ENCODE measurements around the gene TAP1.

TAP1 gene

GRCh38 chr6:32860674-32861073 lies 7.2 kb upstream of the TAP1 start:
- TF ChIP-seq, protein P1, sequence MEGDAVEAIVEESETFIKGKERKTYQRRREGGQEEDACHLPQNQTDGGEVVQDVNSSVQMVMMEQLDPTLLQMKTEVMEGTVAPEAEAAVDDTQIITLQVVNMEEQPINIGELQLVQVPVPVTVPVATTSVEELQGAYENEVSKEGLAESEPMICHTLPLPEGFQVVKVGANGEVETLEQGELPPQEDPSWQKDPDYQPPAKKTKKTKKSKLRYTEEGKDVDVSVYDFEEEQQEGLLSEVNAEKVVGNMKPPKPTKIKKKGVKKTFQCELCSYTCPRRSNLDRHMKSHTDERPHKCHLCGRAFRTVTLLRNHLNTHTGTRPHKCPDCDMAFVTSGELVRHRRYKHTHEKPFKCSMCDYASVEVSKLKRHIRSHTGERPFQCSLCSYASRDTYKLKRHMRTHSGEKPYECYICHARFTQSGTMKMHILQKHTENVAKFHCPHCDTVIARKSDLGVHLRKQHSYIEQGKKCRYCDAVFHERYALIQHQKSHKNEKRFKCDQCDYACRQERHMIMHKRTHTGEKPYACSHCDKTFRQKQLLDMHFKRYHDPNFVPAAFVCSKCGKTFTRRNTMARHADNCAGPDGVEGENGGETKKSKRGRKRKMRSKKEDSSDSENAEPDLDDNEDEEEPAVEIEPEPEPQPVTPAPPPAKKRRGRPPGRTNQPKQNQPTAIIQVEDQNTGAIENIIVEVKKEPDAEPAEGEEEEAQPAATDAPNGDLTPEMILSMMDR (IDR thresholded peaks at IDR 0.05; ENCODE audit: low read length, missing control alignments), result no peak
- no peak overlapping the region for H3K4me3 ChIP-seq (replicated peaks; ENCODE audit: low read depth, low read length)
- DNase-seq (ENCODE audit: low read depth), result no peak

GRCh38 chr6:32858194-32858593 lies 4.7 kb upstream of the TAP1 start:
- H3K4me3 ChIP-seq (replicated peaks; ENCODE audit: low read depth, low read length), result no peak overlapping the region
- no peak for DNase-seq (ENCODE audit: low read depth)
- TF ChIP-seq, protein P1 (IDR thresholded peaks at IDR 0.05; ENCODE audit: low read length, missing control alignments), result no peak

- TF ChIP-seq, protein P1 (IDR thresholded peaks at IDR 0.05; ENCODE audit: low read length, missing control alignments), result no peak
- no peak for DNase-seq (ENCODE audit: low read depth)
- H3K4me3 ChIP-seq (replicated peaks; ENCODE audit: low read depth, low read length), result no peak overlapping the region
Observed at GRCh38 chr6:32857156-32857891, 3.8 kb upstream of the TAP1 start.

DNA sequence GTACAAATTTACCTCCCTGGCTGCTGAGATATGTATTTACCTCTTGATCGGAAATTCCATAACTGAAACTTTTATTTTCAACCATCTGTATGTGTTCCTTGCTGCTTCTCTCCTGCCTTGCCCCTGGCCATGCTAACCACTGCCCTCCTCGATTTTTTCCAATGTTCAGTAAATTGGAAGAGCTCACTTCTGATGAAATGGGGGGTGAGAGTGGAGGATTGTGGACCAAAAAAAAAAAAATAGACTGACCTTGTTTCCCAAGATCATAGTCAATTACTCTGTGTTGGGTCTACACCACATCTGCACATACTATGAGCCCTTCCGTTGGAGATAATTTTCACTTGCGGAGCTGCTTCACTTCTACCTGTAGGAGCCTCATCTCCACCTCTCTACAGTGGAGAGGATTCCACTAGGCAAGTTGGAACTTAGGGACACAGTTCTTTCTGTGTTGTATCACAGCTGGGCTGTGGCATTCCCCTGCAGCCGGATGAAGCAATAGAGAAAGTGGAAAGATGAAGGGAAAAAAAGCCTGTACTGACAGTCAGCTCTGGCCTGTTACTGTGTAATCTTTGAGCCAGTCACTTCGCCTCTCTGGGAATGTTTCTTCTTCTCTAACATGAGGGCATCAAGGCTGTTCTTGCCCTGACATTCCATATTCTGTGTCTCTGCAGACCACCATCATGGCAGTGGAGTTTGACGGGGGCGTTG lies 2.1 kb upstream of the TAP1 start:
- no peak overlapping the region for H3K4me3 ChIP-seq (replicated peaks; ENCODE audit: low read depth, low read length)

DNA sequence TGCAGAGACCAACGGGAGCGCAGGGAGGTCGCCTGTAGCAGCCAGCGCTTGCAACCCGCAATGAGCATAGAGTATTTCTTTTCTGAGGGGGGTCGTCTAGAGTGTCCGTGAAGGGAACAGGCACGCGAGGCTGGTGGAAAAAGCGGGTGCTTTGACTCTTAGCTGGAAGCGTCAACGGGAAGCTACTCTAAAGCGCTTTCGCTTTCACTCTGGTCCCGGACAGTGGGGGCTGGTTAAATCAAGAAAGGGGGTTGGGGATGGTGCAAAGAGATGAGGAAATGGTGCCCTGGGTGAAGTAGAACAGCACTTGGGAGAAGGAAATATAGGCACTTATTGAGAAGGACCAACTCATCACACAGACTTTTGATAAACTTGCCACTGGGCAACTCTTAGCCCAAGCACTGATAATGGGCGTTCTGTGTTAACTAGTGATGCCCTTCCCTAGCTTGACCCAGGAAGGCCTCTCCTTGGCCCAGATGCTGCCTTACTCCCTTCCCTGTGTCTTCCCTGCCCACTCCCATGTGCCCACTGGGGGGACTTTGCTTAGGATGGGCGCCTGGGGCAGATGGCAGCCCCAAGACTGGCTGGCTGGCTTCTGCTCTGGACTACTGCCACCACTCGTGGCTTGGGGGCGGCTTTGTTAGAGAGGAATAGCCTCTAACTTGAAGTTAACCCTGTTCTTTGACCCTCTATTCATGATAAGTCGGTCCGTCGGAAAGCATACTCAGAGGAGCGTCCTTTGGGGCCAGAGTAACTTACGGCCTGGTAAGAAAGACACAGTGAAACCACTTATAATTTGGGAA lies 1.1 kb upstream of the TAP1 start:
- H3K4me3 ChIP-seq (replicated peaks; ENCODE audit: low read depth, low read length), result peak overlapping the region; percentile 89
- TF ChIP-seq, protein P1 (IDR thresholded peaks at IDR 0.05; ENCODE audit: low read length, missing control alignments), result no peak
- peak; percentile 23 for DNase-seq (ENCODE audit: low read depth)

More for the DNA sequence above, 2.1 kb upstream of the TAP1 start:
- DNase-seq (ENCODE audit: low read depth), result no peak
- TF ChIP-seq, protein P1 (IDR thresholded peaks at IDR 0.05; ENCODE audit: low read length, missing control alignments), result no peak

DNA sequence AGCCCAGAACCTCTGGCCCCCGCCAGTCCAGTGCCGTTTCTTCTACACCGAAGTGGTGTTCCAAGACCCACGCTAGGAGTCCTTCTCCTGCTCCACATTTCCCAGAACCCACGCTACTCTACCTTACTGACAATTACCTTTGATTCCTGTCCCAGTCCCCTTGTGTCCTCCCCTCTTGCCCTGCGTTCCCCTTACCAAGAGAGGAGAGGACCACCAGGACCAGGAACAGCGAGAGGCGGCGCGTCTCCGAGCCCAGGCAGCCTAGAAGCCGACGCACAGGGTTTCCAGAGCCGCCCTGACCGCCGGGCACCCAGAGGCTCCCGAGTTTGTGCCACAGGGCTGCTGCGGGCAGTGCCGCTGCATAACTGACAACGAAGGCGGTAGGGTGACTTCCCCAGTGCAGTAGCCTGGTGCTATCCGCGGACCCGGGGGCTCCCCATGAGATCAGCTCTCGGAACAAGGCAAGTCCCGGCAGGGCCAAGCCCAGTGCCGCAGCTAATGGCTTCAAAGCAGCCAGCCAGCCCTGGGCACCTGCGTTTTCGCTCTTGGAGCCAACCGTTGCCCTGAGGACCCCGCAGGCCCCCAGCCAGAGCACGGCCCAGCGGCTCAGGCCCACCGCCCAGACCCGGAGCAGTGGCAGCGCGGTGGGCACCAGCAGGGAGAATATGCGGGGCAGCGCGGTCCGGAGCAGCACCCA lies 512 bp downstream of the TAP1 start:
- H3K4me3 ChIP-seq (replicated peaks; ENCODE audit: low read depth, low read length), result peak overlapping the region; percentile 89
- TF ChIP-seq, protein P1 (IDR thresholded peaks at IDR 0.05; ENCODE audit: low read length, missing control alignments), result no peak
- DNase-seq (ENCODE audit: low read depth), result peak; percentile 24

All from fibroblast of pulmonary artery (primary cell).